GM12878 (cell line): Measurements from ENCODE around the gene APCDD1L.

ENCODE experiments used
- EP300 ChIP-seq, 2 experiments: fragments of 150-350 bp in 1 of 2; IDR thresholded peaks; 2 replicates each; pipeline ENCODE4 v1.6.1; 2011 to 2012; ENCODE audit warnings: low read depth in 2 of 2, low read length in 2 of 2, borderline replicate concordance in 1 of 2, improper control_type of control experiment in 1 of 2, inconsistent platforms in 1 of 2; ENCODE audit not compliant: control insufficient read depth in 1 of 2
- KDM1A ChIP-seq: fragments of 200-600 bp; sonication (generic); IDR thresholded peaks from 2 replicates; pipeline ENCODE4 v1.6.1; 2016; ENCODE audit warnings: borderline replicate concordance
- POLR2A ChIP-seq: IDR thresholded peaks from 2 replicates; pipeline ENCODE4 v1.6.1; 2011; ENCODE audit warnings: low read depth, mild to moderate bottlenecking, low read length
- RFX5 ChIP-seq: IDR thresholded peaks from 2 replicates; pipeline ENCODE4 v1.6.1; 2011; ENCODE audit warnings: low read depth, low read length, improper control_type of control experiment
- SP1 ChIP-seq: IDR thresholded peaks from one replicate; pipeline ENCODE4 v1.6.1; 2011; ENCODE audit warnings: low read depth, low read length
- STAT3 ChIP-seq: IDR thresholded peaks from 2 replicates; pipeline ENCODE4 v1.6.1; 2011; ENCODE audit warnings: low read depth, low read length, improper control_type of control experiment
- TF ChIP-seq, protein P1 (sequence below): IDR thresholded peaks from 2 replicates; pipeline ENCODE4 v1.6.1; 2011; ENCODE audit warnings: low read depth, low read length, improper control_type of control experiment, borderline replicate concordance

DNA sequence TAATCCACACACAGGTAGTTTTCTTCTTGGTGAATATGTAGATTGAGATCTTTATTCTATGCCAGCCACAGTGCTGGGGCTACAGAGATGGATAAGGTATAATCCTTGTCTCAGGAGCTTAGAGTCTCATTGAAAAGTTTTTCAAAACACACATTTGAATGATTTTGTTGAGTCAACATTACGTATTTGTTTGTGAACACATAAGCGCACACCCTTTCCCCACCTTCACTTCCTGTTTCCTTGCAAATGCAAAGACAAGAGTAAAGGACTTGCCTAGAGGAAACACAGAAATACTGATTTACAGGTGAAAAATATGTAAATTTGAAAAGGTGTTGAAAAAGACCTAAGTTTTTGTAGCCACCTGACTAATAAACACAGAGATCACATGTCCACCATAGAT lies 98.4 kb downstream of the APCDD1L start:
- TF ChIP-seq POLR2A = no peak
- no peak for TF ChIP-seq SP1
- TF ChIP-seq STAT3 = no peak
- TF ChIP-seq, protein P1, sequence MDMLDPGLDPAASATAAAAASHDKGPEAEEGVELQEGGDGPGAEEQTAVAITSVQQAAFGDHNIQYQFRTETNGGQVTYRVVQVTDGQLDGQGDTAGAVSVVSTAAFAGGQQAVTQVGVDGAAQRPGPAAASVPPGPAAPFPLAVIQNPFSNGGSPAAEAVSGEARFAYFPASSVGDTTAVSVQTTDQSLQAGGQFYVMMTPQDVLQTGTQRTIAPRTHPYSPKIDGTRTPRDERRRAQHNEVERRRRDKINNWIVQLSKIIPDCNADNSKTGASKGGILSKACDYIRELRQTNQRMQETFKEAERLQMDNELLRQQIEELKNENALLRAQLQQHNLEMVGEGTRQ = no peak
- no peak for TF ChIP-seq KDM1A
- TF ChIP-seq EP300 (IDR thresholded peaks at IDR 0.05; ENCODE audit: borderline replicate concordance in 1 of 2, control insufficient read depth in 1 of 2, low read depth in 2 of 2, low read length in 2 of 2) = no peak
- no peak for TF ChIP-seq RFX5
